ENCODE results near the gene NDST1.

The NDST1 gene

DNA sequence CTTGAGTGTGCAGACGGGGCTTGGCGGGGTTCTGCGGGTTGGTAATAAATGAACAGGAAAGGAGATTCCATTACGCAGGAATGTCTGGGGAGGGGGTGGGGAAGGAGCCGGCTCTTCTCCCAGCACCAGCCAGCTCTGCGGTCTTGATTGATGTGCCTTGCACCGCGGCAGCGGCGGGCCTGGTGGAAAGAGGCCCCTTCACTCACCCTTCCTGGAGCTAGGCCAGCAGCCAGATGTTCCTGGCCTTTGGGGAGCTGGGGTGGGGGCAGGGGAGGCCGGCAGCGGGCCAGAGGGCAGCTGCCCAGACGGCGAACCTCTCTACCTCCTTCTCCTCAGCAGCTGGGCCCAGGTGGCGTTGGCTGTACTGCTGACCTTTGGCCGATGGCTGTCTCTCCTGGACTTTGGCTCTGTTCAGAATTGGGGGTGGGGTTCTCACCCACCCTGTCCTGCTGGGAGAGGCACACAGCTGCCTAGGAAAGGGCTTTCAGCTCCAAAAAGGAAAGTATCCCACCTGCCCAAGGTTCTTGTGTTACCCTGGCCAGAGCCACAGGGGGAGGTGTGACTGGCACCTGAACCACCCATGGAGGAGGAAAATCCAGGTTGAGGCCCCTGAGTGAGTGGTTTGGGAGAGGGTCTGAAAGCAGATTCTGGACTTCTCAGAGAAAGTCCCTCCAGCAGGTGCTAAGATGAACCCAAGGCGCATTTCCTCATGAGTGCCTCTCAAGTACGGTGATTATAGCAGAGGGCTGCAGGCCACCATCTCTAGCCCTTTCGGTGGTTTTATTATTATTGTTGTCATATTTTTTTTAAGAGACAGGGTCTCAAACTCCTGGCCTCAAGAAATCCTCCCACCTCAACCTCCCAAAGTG lies 74.5 kb downstream of the NDST1 start:
- DNase-seq (ENCODE audit: insufficient read length, low spot score): no peak
- FAIRE-seq: no peak

DNA sequence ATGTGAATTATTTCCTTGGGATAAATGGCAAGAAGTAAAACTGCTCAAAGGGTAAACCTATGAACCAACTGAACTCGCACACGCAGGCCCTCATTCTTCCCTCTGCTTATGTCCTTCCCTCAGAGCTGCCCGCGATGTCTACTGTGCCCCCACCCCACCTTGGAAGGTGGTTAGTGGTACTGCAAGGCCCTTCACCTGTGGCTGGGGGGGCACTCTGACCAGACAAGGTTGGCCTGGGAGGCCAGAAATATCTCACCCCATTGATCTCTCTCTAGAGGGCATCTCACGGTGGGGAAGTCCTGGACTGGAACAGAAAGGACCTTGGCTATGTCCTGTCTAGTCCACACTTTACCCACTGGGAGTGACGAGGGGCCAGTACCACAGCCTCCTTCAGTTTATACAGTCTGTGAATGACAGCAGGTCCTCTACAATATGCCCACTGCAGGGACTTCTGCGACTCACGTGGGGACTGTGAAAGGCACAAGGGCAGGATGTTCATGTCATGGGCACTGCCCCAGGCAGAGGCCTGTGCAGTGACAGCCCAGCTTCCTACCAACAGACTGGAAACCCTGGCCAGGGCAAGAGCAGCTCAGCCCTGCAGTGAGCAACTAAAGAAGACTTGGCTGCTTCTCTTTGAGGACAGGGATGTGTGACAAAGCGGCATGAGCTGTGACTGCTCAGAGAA lies 75.8 kb downstream of the NDST1 start:
- no peak for DNase-seq (ENCODE audit: insufficient read length, low spot score)
- no peak for FAIRE-seq

DNA sequence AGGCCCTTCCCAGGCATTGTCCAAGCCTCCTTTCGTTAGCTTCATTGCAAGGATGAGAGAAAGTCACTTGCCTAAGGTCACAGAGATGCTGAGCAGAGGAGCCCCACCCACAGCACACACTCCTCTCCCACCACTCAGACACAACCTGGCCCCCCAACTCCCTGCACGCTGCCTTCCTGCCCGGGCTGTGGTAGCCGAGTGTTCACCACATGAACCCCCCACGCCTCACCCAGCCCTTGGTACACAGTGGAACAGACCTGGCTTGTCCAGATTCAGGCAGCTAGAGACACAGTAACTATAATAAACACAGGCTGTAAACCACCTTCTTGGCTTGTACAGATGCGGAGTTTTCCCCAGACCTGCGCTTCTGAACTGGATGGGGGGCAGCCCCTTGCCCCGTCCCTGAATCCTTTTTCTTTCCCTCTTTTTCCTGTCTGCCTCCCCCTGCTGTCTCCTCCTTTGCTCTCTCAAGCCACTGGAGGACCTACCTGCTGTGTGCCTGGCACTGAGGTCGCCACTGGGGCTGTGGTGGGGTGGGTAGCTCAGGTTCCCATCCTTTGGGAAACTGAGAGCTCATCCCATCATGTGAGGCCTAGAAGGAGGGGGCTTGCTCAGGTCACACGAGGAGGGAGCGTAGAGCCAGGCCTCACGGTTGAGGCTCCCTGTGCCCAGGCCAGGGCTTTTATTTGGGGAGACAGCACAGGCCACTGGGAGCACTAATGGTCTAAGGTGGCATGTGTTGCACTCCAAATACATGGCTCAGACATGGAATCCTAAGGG lies 76.8 kb downstream of the NDST1 start:
- DNase-seq (ENCODE audit: insufficient read length, low spot score) (no peak), FAIRE-seq (no peak)

DNA sequence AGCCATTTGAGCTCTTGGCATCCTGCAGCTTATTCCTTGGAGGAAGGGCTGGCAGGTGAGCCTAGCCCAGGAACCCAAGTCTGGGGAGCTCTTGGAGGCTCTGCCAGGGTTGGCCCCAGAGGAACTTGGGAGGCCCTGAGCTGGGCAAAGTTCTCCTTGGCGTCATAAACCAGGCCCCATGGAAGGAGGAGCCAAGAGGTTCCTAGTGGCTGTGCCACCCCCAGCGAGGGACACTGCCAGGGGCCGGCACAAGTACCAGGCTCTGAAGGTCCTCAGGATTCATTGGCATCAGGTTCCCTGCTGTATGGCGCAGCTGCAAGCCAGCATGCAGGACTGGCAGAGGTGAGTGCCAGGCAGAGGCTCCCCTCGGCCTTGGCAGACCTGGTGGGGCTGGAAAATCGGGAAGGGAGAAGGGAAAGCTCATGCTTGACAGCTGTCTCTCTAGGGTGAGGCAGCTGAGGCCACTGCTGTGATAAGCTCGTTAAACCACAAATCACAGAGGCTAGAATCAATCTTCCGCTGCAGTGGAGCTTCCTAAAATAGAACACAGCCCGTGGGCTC lies 77.9 kb downstream of the NDST1 start:
- DNase-seq (ENCODE audit: insufficient read length, low spot score) (no peak), FAIRE-seq (no peak)

DNA sequence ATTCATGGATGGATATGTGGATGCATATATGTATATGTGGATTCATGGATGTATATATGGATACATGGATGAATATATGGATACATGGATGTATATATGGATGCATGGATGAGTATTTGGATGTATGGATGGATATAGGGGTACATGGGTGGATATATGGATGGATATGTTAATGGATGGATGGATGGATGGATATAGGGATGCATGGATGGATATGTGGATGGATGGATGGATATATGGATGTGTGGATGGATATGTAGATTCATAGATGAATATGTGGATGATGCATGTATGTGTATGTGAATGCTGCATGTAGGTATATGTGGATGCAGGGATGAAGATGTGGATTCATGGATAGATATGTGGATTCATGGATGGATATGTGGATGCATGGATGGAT lies 79.1 kb downstream of the NDST1 start:
- no peak for DNase-seq (ENCODE audit: insufficient read length, low spot score)
- no peak for FAIRE-seq

DNA sequence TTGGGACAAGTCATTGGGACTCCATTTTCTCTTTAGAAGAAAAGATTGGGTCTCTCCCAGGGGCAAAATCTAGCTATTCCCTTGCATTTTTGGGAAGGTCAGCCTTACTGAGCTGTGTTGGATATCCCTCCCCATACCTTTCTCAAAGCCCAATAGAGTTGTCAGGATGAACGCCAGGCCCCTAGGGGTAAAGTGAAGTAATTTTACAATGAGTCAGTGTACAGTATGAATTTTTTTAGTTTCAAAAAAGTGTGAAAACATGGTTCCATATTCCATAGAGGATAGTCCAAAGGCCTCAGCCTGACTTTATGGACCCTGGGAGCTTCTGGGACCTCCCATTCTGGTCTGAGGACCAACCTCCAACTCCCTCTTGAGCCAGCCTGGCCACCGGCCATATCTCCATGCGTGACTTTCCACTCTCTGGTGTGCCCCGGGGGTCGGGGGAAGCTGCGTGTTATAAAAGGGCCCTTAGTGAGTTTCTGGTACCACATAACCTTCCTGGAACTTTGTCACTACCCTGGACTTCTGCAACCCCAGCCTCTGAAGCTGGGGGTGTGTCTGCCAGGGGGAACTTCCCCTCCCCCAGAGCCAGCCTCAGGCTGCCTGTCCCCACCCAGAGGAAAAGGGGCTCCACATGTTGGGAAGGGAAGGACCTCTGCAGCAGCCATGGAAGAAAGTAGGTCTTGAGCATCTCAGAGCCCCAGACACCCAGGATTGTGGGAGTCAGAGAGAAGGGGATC lies 80.1 kb downstream of the NDST1 start:
- no peak for FAIRE-seq
- no peak for DNase-seq (ENCODE audit: insufficient read length, low spot score)

DNA sequence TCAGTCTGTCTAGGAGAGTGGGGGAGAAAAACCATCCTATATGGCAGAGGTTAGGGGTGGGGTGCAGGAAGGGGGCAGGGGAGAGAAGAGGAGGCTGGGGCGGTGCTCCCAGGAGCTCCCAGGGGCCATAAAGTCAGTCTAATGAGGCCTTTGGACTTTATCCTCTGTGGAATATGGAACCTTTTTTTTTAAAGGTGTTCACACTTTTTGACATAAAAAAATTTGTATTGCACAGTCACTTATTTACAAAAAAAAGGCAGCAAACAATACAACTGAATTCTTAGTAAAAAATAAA lies 80.6 kb downstream of the NDST1 start:
- DNase-seq (ENCODE audit: insufficient read length, low spot score) (no peak), FAIRE-seq (no peak)

DNA sequence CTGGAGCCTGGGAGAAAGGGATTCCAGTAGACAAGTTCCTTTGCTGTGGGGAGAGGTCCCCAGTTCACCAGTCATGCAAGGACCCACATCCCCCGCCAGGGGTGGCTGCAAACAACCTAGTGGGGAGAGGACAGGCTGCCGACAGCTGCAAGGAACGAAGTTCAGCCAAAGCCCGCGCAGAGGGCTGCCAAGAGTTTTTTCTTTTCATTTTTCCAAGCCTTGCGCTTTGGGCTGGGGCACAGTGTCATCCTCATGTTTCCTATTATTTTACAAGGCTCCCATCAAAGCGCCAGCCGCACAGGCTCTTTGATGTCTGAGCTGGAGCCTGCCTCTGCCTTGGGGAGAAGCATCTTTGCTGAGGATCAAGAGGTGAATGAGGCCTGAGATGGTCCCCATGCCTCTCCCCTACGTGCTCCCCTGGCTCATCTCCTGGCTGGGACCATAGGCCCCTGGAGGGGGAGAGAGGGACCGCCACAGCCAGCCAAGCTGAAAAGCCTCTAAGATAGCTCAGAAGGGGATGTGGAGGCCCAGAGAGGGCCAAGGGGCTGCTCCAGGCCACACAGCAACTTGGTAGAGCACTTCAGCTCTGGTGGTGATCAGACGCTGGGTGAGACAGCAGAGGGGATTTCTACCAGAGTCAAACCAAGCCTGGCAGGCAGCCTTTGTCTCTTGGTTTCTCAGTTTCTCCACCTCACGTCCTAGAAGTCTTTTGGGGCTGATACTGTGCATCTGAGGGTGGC lies 82.1 kb downstream of the NDST1 start:
- FAIRE-seq: no peak

DNA sequence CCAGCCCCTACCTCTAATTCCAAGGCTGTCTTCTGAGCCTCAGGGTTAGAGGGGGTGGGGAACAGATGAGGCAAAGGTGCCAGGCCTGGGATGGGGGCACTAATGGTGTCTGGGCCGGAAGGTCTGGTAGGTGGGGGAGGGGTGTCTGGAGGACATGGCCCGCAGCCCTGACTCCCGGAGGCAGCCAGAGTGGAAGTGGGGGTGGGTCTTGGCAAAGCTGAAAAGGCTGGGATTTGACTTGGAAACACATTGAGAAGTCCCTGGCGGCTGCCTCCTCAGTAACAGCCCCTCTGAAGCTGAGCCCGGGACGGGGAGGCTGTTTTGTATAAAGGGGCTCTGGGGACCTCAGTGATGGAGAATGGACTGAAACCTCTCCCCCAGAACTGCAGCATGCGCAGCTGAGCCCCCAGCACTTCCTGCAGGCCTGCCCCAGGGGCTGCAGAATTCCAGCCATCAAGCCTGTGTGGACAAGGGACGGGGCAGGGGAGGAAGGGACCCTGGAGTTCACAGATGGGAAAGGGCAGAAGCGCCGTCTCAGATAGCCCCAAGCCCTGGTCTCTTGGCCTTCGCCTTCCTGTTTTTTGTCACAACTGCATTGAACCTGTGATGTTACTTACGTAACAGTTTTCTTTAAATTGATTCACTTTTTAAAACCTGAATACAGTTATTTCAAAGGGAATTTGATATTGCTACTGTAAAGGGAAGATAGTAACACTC lies 83.2 kb downstream of the NDST1 start:
- FAIRE-seq: no peak
- no peak for DNase-seq (ENCODE audit: insufficient read length, low spot score)

More for the DNA sequence above, 82.1 kb downstream of the NDST1 start:
- DNase-seq (ENCODE audit: insufficient read length, low spot score): no peak

DNA sequence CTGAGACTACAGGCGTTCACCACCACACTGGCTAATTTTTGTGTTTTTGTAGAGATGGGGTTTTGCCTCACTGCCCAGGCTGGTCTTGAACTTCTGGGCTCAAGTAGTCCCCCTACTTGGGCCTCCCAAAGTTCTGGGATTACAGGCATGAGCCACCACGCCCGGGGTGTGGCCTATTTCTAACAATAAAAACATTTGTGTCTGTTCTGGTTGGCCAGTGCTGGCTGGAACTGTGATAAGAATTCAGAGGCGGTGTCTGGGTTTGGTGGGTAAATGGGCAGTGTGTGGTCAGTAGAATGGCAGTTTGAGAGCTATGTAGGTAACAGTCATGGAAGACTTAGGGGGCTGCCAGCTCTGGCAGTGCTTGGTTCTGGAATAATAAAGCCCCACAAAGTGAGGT lies 85.7 kb downstream of the NDST1 start:
- FAIRE-seq: no peak
- DNase-seq (ENCODE audit: insufficient read length, low spot score): no peak

DNA sequence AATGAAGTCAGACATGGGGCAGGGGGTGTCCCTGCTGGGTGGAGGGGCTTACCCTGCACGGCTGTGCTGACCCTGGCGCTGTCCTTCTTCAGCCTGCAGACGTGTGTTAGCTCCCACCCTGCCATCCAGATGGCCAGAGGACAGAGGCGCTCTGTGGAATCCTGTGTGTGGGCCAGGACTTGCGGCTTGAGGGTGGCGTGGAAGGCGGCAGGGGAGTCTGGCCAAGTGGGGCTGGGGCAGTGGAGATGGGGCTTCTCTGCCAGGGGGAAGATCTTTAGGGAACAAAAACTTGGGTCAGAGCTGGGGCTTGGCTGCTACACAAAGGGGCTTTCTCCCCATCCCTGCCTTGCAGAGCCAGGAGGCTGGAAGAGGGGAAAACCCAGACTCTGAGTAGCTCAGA lies 86.1 kb downstream of the NDST1 start:
- FAIRE-seq: no peak
- no peak for DNase-seq (ENCODE audit: insufficient read length, low spot score)

DNA sequence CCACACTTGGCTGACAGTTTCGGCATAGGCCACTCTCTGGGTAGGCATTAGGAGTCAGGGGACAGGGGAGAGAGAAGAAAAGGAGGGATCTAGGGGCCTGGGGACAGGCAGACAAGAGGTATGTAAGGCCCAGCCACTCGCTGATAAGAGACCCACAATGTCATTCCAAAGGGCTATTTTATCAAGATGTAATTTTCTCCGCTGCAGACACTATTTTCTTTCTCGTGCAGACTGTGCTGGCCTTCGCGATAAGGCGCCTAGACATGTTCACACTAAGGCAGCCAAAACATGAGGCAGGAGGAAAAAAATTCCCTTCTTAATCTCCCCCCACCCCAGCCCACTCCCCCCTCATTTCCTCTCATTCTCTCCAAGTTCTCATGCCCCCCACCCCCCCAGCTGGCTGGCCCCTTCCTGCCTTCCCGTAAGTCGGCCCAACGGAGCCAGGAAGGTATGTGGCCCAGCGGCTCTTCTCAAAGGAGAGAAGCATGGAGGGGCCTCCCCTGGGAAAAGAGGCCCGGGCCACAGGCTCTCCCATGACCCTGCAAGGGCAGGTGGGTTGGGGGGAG lies 87.6 kb downstream of the NDST1 start:
- DNase-seq (ENCODE audit: insufficient read length, low spot score): no peak

DNA sequence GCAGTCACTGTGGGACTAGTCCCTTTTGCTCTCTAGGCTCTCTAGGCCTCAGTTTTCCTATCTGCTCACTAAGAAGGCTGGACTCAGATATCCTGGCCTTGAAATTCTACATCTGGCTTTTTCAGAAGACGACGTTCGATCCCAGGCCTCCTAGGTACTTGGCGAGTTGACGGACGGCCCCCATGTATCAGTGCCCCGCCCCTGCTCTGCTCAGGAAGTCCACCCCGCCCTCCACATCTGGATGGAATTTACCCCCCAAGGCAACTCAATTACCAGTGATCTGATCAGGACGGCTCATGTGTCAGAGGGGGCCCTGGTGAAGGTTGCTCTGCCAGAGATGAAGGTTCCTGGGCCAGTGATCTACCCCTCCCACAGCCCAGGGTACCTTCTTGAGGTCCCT lies 88.4 kb downstream of the NDST1 start:
- no peak for DNase-seq (ENCODE audit: insufficient read length, low spot score)
- no peak for FAIRE-seq

More for the DNA sequence above, 87.6 kb downstream of the NDST1 start:
- no peak for FAIRE-seq

DNA sequence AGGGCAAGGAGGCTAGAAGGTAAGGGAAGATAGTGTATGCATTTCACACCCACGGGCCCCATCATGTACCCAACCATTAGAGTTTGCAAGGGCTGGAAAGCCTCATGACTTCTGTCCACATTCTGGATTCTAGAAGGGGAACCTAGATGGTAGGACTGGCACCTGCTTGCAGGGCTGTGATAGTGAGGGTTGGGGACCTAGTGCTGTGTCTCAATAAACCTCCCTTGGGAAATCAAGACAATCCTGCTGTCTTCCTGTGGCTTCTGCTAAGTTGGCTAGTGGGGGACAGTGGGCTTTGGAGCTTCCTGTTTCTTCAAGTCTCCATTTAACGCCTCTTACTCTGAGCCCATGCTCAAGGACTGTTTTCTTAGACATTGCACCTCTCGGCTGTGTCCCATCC lies 88.9 kb downstream of the NDST1 start:
- DNase-seq (ENCODE audit: insufficient read length, low spot score) (no peak), FAIRE-seq (no peak)

DNA sequence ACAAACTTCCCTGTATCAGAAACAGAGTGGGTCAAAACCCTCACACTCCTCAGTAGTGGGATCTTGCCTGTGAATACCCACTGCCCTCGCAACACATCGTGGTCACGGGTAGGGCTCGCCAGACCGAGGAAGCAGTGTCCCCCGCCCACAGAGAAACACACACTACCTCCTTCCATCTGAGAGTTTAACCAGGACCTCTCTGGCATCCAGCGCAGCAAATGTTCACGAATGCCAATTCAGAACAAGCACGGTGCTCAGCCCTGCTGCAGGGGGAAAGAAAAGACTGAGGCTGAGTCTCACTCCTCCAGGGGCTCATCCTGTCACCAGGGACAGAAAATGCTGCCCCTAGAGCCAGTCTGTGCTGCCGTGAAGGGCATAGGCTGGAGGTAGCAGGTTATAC lies 90.1 kb downstream of the NDST1 start:
- FAIRE-seq (no peak), DNase-seq (ENCODE audit: insufficient read length, low spot score) (no peak)

DNA sequence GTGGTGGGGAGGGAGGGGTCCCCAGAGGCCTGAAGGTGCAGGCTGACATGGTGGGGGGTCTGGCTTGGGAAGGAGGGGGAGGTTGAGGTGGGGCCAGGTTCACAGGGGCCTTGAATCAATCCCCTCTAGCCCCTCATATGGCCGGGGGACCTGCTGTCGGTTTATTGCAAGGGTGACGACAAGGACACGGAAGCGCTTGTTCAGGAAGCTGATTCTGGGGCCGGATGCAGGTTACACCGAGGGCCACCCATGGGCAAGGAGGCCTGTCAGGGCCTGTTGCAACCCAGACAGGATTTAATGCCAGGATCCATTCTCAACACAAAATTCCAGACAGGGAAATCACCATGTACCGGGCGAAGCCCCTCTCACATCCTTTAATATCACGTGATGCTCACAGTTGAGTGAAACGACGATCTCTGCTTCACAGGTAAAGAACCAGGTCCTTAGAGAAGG lies 90.9 kb downstream of the NDST1 start:
- DNase-seq (ENCODE audit: insufficient read length, low spot score) (no peak), FAIRE-seq (no peak)

DNA sequence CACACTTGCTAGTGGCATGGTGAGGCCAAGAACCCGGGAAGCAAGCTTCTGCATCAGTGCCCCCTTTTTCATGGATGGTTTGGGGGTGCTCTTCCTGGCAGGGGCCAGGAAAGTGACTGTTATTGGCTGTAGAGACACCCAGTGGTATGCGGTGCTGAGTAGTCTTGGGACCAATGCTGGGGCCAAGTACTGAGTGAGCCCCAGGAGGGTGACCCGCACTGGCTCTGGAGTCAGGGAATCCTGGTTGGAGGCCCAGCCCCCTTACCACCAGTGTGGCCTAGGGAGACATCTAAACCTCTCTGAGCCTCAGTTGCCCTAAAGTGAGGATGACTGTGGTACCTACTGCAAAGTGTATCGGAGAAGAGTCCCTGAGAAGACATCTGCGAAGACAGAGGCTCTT lies 91.3 kb downstream of the NDST1 start:
- DNase-seq (ENCODE audit: insufficient read length, low spot score) (no peak), FAIRE-seq (no peak)

DNA sequence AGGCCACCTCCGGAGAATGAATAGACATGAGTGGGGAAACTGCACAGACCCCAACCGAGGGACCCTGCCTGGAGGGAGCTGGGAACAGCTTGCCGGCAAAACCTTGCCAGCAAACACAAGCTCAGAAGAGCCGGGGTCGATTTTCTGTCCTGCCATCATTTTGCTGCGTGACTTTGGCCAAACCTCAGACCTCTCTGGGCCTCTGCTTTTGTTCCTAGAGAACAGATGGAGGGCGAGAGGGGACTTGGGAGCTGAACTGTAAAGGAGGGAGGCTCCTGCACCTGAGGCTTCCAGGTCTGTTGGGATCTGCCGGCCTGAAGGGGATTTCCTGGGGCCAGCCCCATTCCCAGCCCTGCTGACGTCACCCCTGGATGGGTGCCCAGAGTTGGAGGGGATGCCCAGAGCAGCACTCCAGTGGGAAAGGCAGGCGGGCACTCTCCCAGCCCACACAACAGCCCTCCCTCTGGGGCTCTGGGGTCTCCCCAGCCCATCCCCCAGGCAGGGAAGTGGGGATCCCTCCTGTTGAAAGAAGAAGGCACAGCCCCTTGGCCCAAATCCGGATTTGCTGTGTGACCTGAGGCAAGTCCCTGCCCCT lies 92.1 kb downstream of the NDST1 start:
- FAIRE-seq (no peak), DNase-seq (ENCODE audit: insufficient read length, low spot score) (no peak)
